ENCODE data around the gene TSPAN9. TPM values are rescaled to one million over a fixed set of nuclear protein-coding genes. Genes with fewer than 3 reads are reported as not detected.

TSPAN9 gene
- total RNA-seq, 1 donor: 76.0 TPM

GRCh38 chr12:3105690-3106479 lies 28.7 kb downstream of the TSPAN9 start:
- no peak for DNase-seq (ENCODE audit: low read depth)
- TF ChIP-seq, protein P1, sequence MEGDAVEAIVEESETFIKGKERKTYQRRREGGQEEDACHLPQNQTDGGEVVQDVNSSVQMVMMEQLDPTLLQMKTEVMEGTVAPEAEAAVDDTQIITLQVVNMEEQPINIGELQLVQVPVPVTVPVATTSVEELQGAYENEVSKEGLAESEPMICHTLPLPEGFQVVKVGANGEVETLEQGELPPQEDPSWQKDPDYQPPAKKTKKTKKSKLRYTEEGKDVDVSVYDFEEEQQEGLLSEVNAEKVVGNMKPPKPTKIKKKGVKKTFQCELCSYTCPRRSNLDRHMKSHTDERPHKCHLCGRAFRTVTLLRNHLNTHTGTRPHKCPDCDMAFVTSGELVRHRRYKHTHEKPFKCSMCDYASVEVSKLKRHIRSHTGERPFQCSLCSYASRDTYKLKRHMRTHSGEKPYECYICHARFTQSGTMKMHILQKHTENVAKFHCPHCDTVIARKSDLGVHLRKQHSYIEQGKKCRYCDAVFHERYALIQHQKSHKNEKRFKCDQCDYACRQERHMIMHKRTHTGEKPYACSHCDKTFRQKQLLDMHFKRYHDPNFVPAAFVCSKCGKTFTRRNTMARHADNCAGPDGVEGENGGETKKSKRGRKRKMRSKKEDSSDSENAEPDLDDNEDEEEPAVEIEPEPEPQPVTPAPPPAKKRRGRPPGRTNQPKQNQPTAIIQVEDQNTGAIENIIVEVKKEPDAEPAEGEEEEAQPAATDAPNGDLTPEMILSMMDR (IDR thresholded peaks at IDR 0.05; ENCODE audit: insufficient read depth, low read depth, low read length): no peak
- H3K4me3 ChIP-seq (ENCODE audit: low read depth, low read length): no peak overlapping the region

GRCh38 chr12:3106579-3106978 lies 29.4 kb downstream of the TSPAN9 start:
- DNase-seq (ENCODE audit: low read depth): no peak
- TF ChIP-seq, protein P1 (IDR thresholded peaks at IDR 0.05; ENCODE audit: insufficient read depth, low read depth, low read length): no peak
- no peak overlapping the region for H3K4me3 ChIP-seq (ENCODE audit: low read depth, low read length)

DNA sequence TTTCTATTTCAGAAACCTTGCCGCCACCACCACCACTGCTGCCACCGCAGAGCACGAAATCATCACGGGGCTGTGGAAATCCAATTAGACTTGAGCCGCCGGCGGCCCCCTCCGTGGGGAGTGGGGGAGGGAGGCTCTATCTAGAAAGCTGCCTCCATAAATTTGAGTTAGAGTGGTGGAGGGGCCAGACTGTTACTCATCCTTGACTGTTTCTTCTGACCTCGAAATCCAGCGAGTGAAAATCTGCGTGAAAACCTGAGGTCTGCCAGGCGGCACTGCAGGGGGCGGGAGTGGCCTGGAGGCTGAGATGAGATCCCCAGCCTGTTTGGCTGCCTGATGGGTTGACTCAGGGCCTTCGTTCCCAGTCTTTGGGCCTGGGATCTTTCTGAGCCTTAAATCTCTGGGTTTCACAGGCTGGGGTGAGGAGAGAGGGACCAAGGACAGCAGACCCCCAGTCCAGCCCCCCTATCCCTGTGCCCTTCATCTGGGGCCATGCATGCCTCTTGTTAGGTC lies 29.9 kb downstream of the TSPAN9 start:
- TF ChIP-seq, protein P1 (IDR thresholded peaks at IDR 0.05; ENCODE audit: insufficient read depth, low read depth, low read length): peak; percentile 2
- H3K4me3 ChIP-seq (ENCODE audit: low read depth, low read length): no peak overlapping the region
- peak; percentile 76 for DNase-seq (ENCODE audit: low read depth)

GRCh38 chr12:3107954-3108353 lies 30.8 kb downstream of the TSPAN9 start:
- TF ChIP-seq, protein P1 (IDR thresholded peaks at IDR 0.05; ENCODE audit: insufficient read depth, low read depth, low read length): no peak
- DNase-seq (ENCODE audit: low read depth): no peak

GRCh38 chr12:3110578-3110977 lies 33.4 kb downstream of the TSPAN9 start:
- DNase-seq (ENCODE audit: low read depth): peak; percentile 51
- TF ChIP-seq, protein P1 (IDR thresholded peaks at IDR 0.05; ENCODE audit: insufficient read depth, low read depth, low read length): no peak
- no peak overlapping the region for H3K4me3 ChIP-seq (ENCODE audit: low read depth, low read length)

More at GRCh38 chr12:3107954-3108353, 30.8 kb downstream of the TSPAN9 start:
- no peak overlapping the region for H3K4me3 ChIP-seq (ENCODE audit: low read depth, low read length)

DNA sequence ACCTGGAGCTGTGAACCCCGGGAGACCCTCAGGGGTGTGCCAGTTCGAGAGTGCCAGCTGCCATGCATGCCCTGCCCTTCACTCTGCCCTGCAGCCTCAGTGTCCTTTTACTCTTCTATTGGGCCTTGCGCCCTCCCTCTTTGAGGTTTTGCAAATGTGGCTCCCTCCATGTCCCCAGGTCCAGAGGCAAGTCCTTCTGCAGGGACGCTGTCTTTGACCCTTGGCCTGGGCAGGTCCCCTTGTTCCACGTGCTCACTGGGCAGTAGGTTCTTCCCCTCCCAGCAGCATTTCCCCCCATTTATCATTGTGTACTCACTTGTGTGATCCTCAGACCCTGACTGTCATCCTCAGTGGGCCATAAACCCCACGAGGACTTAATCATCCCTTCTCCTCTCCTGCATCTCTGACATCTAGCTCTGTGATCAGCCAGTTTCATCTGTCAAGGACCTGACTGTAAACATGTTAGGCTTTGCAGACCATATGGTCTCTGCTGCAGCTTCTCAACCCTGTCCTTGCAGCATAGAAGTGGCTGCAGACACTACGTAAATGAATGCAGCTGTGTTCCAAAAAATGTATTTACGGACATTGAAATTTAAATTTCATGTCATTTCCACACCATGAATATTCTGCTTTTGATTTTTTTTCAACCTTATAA lies 36.6 kb downstream of the TSPAN9 start:
- TF ChIP-seq, protein P1 (IDR thresholded peaks at IDR 0.05; ENCODE audit: insufficient read depth, low read depth, low read length): no peak
- H3K4me3 ChIP-seq (ENCODE audit: low read depth, low read length): no peak overlapping the region
- no peak for DNase-seq (ENCODE audit: low read depth)

All from fibroblast of villous mesenchyme (primary cell).